HCT116 (cell line): ENCODE results near the gene DNAJB8. TPM values are rescaled to one million over a fixed set of nuclear protein-coding genes. Genes with fewer than 3 reads are reported as not detected.

ENCODE experiments used
- ATAC-seq: fragments of 200-7000 bp; cut with Tn5 transposase; 2 replicates; pipeline ENCODE4 v1.9.1; 2020; ENCODE audit warnings: mild to moderate bottlenecking, moderate library complexity
- BruUV-seq: library from RNA; stranded (reverse); fragments of 400-500 nt; replicated peaks from 2 replicates; lab custom pipeline; 2021; lab: Mats Ljungman, UMichigan
- CTCF ChIA-PET: fragments of 300-600 bp; sonication (Branson Sonifier 250); formaldehyde crosslinking; loops from one replicate; lab custom pipeline; 2021; ENCODE audit warnings: antibody characterized with exemption; lab: Charles Lee
- POLR2A ChIA-PET: fragments of 300-600, 350-600 bp; sonication (Branson Sonifier 250); formaldehyde crosslinking; loops from one replicate; lab custom pipeline; 2021; ENCODE audit warnings: antibody characterized with exemption; lab: Charles Lee
- RAD21 ChIA-PET, 2 experiments: fragments of 300-600 bp; sonication (Branson Sonifier 250); formaldehyde crosslinking; loops; one replicate each; lab custom pipeline; 2023; ENCODE audit warnings: low total read pairs in 2 of 2; ENCODE audit not compliant: uncharacterized antibody in 2 of 2, unreplicated experiment in 2 of 2, low non-redundant PET in 1 of 2; lab: Charles Lee
- DNase-seq: peaks from one replicate; pipeline ENCODE4 v3.0.0-alpha.2; 2010; ENCODE audit warnings: low read depth, low spot score
- H2AFZ ChIP-seq: fragments of 200-600 bp; shearing (Covaris generic), sonication (generic); 2 replicates; pipeline ENCODE4 v1.6.1; 2017; ENCODE audit warnings: low read depth, mixed run types, mixed read lengths, antibody characterized with exemption, low read length; ENCODE audit not compliant: poor library complexity, severe bottlenecking
- H3K27ac ChIP-seq: 2 replicates; pipeline ENCODE4 v1.5.1; 2012; ENCODE audit warnings: low read depth, low read length
- H3K27me3 ChIP-seq: fragments of 200-600 bp; sonication (generic); 2 replicates; pipeline ENCODE4 v1.6.1; 2016; ENCODE audit warnings: mixed run types, low read length, mixed read lengths; ENCODE audit not compliant: insufficient read depth
- H3K36me3 ChIP-seq, 2 experiments: fragments of 200-500 bp in 1 of 2; fragments of 200-600 bp in 1 of 2; sonication (Bioruptor generic) in 1 of 2; sonication (generic) in 1 of 2; 2 replicates each; pipeline versions ENCODE4 v1.5.1 to v1.6.1; 2014 to 2016; ENCODE audit warnings: low read length in 2 of 2, inconsistent platforms in 1 of 2, mixed read lengths in 1 of 2, mixed run types in 1 of 2; ENCODE audit not compliant: insufficient read depth in 2 of 2, control insufficient read depth in 1 of 2
- H3K4me1 ChIP-seq, 2 experiments: fragments of 200-600 bp in 1 of 2; sonication (generic) in 1 of 2; 2 replicates each; pipeline versions ENCODE4 v1.5.1 to v1.6.1; 2012 to 2017; ENCODE audit warnings: low read length in 2 of 2, inconsistent platforms in 1 of 2, mild to moderate bottlenecking in 1 of 2, mixed read lengths in 1 of 2, mixed run types in 1 of 2, moderate library complexity in 1 of 2; ENCODE audit not compliant: insufficient read depth in 2 of 2, control insufficient read depth in 1 of 2
- H3K4me2 ChIP-seq: fragments of 200-600 bp; sonication (generic); 2 replicates; pipeline ENCODE4 v1.6.1; 2017; ENCODE audit warnings: mixed run types, low read length, mixed read lengths
- H3K4me3 ChIP-seq, 2 experiments: fragments of 200-600 bp in 1 of 2; sonication (generic) in 1 of 2; replicated peaks in 1 of 2; 2 replicates each; pipeline ENCODE4 v1.5.1; 2011 to 2016; ENCODE audit warnings: low read length in 2 of 2, control low read depth in 1 of 2, low read depth in 1 of 2, mild to moderate bottlenecking in 1 of 2, mixed read lengths in 1 of 2, mixed run types in 1 of 2
- H3K79me2 ChIP-seq: fragments of 200-600 bp; sonication (generic); 2 replicates; pipeline ENCODE4 v1.6.1; 2017; ENCODE audit warnings: mild to moderate bottlenecking, mixed run types, low read length, moderate library complexity, mixed read lengths; ENCODE audit not compliant: insufficient read depth
- H3K9ac ChIP-seq: fragments of 200-600 bp; sonication (generic); 2 replicates; pipeline ENCODE4 v1.6.1; 2016; ENCODE audit warnings: low read length, mixed read lengths
- H3K9me2 ChIP-seq: fragments of 200-600 bp; sonication (generic), shearing (Covaris generic); 2 replicates; pipeline ENCODE4 v1.6.1; 2017; ENCODE audit warnings: mixed run types, mild to moderate bottlenecking, moderate library complexity; ENCODE audit not compliant: insufficient read depth
- H3K9me3 ChIP-seq, 2 experiments: fragments of 200-500 bp in 1 of 2; fragments of 200-600 bp in 1 of 2; sonication (Bioruptor generic) in 1 of 2; sonication (generic) in 1 of 2; 2 replicates each; pipeline ENCODE4 v1.6.1; 2014 to 2017; ENCODE audit warnings: low read length in 2 of 2, mixed read lengths in 2 of 2, inconsistent platforms in 1 of 2, low read depth in 1 of 2, mild to moderate bottlenecking in 1 of 2, mixed run types in 1 of 2, moderate library complexity in 1 of 2; ENCODE audit not compliant: control insufficient read depth in 1 of 2, insufficient read depth in 1 of 2
- H4K20me1 ChIP-seq: fragments of 200-600 bp; sonication (generic), shearing (Covaris generic); 2 replicates; pipeline ENCODE4 v1.6.1; 2017; ENCODE audit warnings: mixed run types, mild to moderate bottlenecking, moderate library complexity; ENCODE audit not compliant: insufficient read depth
- ATF3 ChIP-seq: IDR thresholded peaks from 2 replicates; pipeline ENCODE4 v1.6.1; 2012
- CBX3 ChIP-seq: IDR thresholded peaks from 2 replicates; pipeline ENCODE4 v1.6.1; 2012; ENCODE audit warnings: low read depth
- CEBPB ChIP-seq: IDR thresholded peaks from 2 replicates; pipeline ENCODE4 v1.6.1; 2012; ENCODE audit warnings: low read depth
- CTCF ChIP-seq, 3 experiments: fragments of 200-600 bp in 1 of 3; sonication (generic) in 1 of 3; IDR thresholded peaks in 2 of 3; conservative IDR thresholded peaks in 1 of 3; 2 replicates each; pipeline ENCODE4 v1.5.1; 2012 to 2017; ENCODE audit warnings: low read depth in 2 of 3, low read length in 2 of 3, antibody characterized with exemption in 1 of 3, borderline replicate concordance in 1 of 3, control low read depth in 1 of 3, mild to moderate bottlenecking in 1 of 3, mixed read lengths in 1 of 3, mixed run types in 1 of 3, moderate library complexity in 1 of 3; ENCODE audit not compliant: insufficient read depth in 1 of 3
- EGR1 ChIP-seq: IDR thresholded peaks from 2 replicates; pipeline ENCODE4 v1.6.1; 2012; ENCODE audit warnings: low read depth
- ELF1 ChIP-seq: IDR thresholded peaks from 2 replicates; pipeline ENCODE4 v1.6.1; 2012; ENCODE audit warnings: low read depth, borderline replicate concordance
- EZH2phosphoT487 ChIP-seq: fragments of 200-600 bp; IDR thresholded peaks from 2 replicates; pipeline ENCODE4 v1.6.1; 2018; ENCODE audit warnings: antibody characterized with exemption, borderline replicate concordance
- POLR2A ChIP-seq: IDR thresholded peaks from 2 replicates; pipeline ENCODE4 v1.7.0; 2011; ENCODE audit warnings: borderline replicate concordance; ENCODE audit not compliant: insufficient read depth, insufficient read length; ENCODE audit errors: extremely low read depth
- POLR2AphosphoS5 ChIP-seq: IDR thresholded peaks from 2 replicates; pipeline ENCODE4 v1.6.1; 2011; ENCODE audit warnings: mild to moderate bottlenecking, low read depth, low read length, moderate library complexity
- RAD21 ChIP-seq: IDR thresholded peaks from 2 replicates; pipeline ENCODE4 v1.6.1; 2012; ENCODE audit warnings: low read depth, mild to moderate bottlenecking
- REST ChIP-seq: IDR thresholded peaks from 2 replicates; pipeline ENCODE4 v1.6.1; 2012; ENCODE audit warnings: low read depth
- SP1 ChIP-seq: IDR thresholded peaks from 2 replicates; pipeline ENCODE4 v1.6.1; 2012; ENCODE audit warnings: low read depth
- SRF ChIP-seq: IDR thresholded peaks from 2 replicates; pipeline ENCODE4 v1.6.1; 2012; ENCODE audit warnings: low read depth
- ZBTB33 ChIP-seq: IDR thresholded peaks from 2 replicates; pipeline ENCODE4 v1.6.1; 2011; ENCODE audit warnings: mild to moderate bottlenecking, low read length, moderate library complexity; ENCODE audit not compliant: insufficient replicate concordance; ENCODE audit errors: extremely low read depth
- ZFX ChIP-seq: fragments of 450-650 bp; IDR thresholded peaks from 2 replicates; pipeline ENCODE4 v1.6.1; 2017
- intact Hi-C: fragments of 100-400 bp; cut with micrococcal nuclease; formaldehyde crosslinking; loops from 2 replicates; pipeline ENCODE4 v1.10.0; 2022
- total RNA-seq: library from RNA; stranded (reverse); gene quantifications from one replicate; pipeline ENCODE4 v1.2.1, GENCODE V29; 2021; ENCODE audit not compliant: unreplicated experiment

The DNAJB8 gene
- total RNA-seq, 1 experiment from 2014 or later = not detected

GRCh38 chr3:128503751-128504532, 37.3 kb upstream of the DNAJB8 start:
- intact Hi-C loops = loop anchor here (2.0 to 5.0 kb wide), 2 partner anchors 77 to 333 kb away; no protein-coding TSS in a partner anchor
- ChIA-PET RAD21 (no interaction called here), CTCF (interaction anchor here (0.8 kb wide), 1 partner anchor 15 kb away, joined by 3 read pairs; no protein-coding TSS in a partner anchor)

More at GRCh38 chr3:128503751-128504532, 37.3 kb upstream of the DNAJB8 start:
- Histone ChIP-seq H3K4me3 (no peak overlapping the region), H3K4me2 (no peak overlapping the region), H3K9ac (no peak overlapping the region), H3K27me3 (no peaks in the 10 kb centered on the region), H3K79me2 (no peaks in the 10 kb centered on the region), H3K4me1 (peaks cover 0 to 22% of the 10 kb centered on the region in 2 experiments; a peak in 2 of 4 replicates), H2AFZ (no peak overlapping the region), H4K20me1 (no peaks in the 10 kb centered on the region), H3K36me3 (no peaks in the 10 kb centered on the region), H3K9me3 (no peaks in the 10 kb centered on the region), H3K9me2 (no peaks in the 10 kb centered on the region), H3K27ac (no peak overlapping the region)
- DNase-seq = no peak
- POLR2A ChIA-PET = no interaction called here
- ATAC-seq = no peak
- BruUV-seq = no TSS peak
- TF ChIP-seq SP1 (no peak), CEBPB (no peak), REST (no peak), POLR2A (no peak), CTCF (IDR thresholded peaks at IDR 0.05 in 2 of 3, conservative IDR thresholded peaks at IDR 0.05 in 1 of 3; ENCODE audit: borderline replicate concordance in 1 of 3, insufficient read depth in 1 of 3, low read depth in 2 of 3, low read length in 2 of 3) (no peak), EGR1 (no peak), ZBTB33 (no peak), ZFX (no peak), ELF1 (no peak), ATF3 (no peak), CBX3 (no peak), POLR2AphosphoS5 (no peak), RAD21 (no peak), SRF (no peak), EZH2phosphoT487 (no peak)
